HEK293T (cell line): ENCODE data around the gene PXDC1.

Experiments
- CTCF ChIA-PET: fragments of 350-600 bp; formaldehyde crosslinking; extraction: SDS; loops from one replicate; lab custom pipeline; 2021; ENCODE audit warnings: antibody characterized with exemption, inconsistent platforms; lab: Yijun Ruan, JAX
- POLR2A ChIA-PET: fragments of 350-600 bp; formaldehyde crosslinking; extraction: SDS; loops from one replicate; lab custom pipeline; 2020; ENCODE audit warnings: antibody characterized with exemption, inconsistent platforms; lab: Yijun Ruan, JAX
- DNase-seq: peaks from one replicate; pipeline ENCODE4 v3.0.0; 2012; ENCODE audit warnings: mixed read lengths; ENCODE audit errors: extremely low spot score
- ARNT ChIP-seq: fragments of 450-650 bp; IDR thresholded peaks from 2 replicates; pipeline ENCODE4 v1.6.1; 2017; ENCODE audit warnings: mild to moderate bottlenecking
- BHLHE40 ChIP-seq: fragments of 450-650 bp; IDR thresholded peaks from 2 replicates; pipeline ENCODE4 v1.6.1; 2016; ENCODE audit warnings: mild to moderate bottlenecking, moderate library complexity, borderline replicate concordance
- CTBP1 ChIP-seq: fragments of 450-650 bp; IDR thresholded peaks from 2 replicates; pipeline ENCODE4 v1.6.1; 2016; ENCODE audit warnings: borderline replicate concordance
- ELF4 ChIP-seq: fragments of 450-650 bp; IDR thresholded peaks from 2 replicates; pipeline ENCODE4 v1.6.1; 2017; ENCODE audit warnings: antibody characterized with exemption
- FOXA1 ChIP-seq: fragments of 450-650 bp; IDR thresholded peaks from 2 replicates; pipeline ENCODE4 v1.6.1; 2016; ENCODE audit warnings: mild to moderate bottlenecking
- FOXK2 ChIP-seq: fragments of 450-650 bp; IDR thresholded peaks from 2 replicates; pipeline ENCODE4 v1.6.1; 2016; ENCODE audit warnings: mild to moderate bottlenecking
- FOXM1 ChIP-seq: fragments of 450-650 bp; IDR thresholded peaks from 2 replicates; pipeline ENCODE4 v1.6.1; 2017; ENCODE audit warnings: mild to moderate bottlenecking, borderline replicate concordance
- HDGF ChIP-seq: fragments of 450-650 bp; IDR thresholded peaks from 2 replicates; pipeline ENCODE4 v1.6.1; 2017; ENCODE audit warnings: antibody characterized with exemption, borderline replicate concordance
- L3MBTL2 ChIP-seq: fragments of 450-650 bp; conservative IDR thresholded peaks from 2 replicates; pipeline ENCODE4 v1.6.1; 2016; ENCODE audit warnings: mild to moderate bottlenecking
- LEF1 ChIP-seq: fragments of 450-650 bp; IDR thresholded peaks from 2 replicates; pipeline ENCODE4 v1.6.1; 2017; ENCODE audit warnings: mild to moderate bottlenecking, borderline replicate concordance
- NFRKB ChIP-seq: fragments of 450-650 bp; IDR thresholded peaks from 2 replicates; pipeline ENCODE4 v1.6.1; 2016; ENCODE audit warnings: mild to moderate bottlenecking, moderate library complexity
- SP1 ChIP-seq: fragments of 450-650 bp; IDR thresholded peaks from 2 replicates; pipeline ENCODE4 v1.6.1; 2017
- SUZ12 ChIP-seq: fragments of 450-650 bp; IDR thresholded peaks from 2 replicates; pipeline ENCODE4 v1.6.1; 2016; ENCODE audit warnings: mild to moderate bottlenecking
- TARDBP ChIP-seq: fragments of 450-650 bp; IDR thresholded peaks from 2 replicates; pipeline ENCODE4 v1.6.1; 2016
- ZNF384 ChIP-seq: fragments of 450-650 bp; IDR thresholded peaks from 2 replicates; pipeline ENCODE4 v1.6.1; 2016
- TF ChIP-seq, protein P1 (sequence below): fragments of 450-650 bp; IDR thresholded peaks from 2 replicates; pipeline ENCODE4 v1.6.1; 2016

Gene PXDC1, protein sequence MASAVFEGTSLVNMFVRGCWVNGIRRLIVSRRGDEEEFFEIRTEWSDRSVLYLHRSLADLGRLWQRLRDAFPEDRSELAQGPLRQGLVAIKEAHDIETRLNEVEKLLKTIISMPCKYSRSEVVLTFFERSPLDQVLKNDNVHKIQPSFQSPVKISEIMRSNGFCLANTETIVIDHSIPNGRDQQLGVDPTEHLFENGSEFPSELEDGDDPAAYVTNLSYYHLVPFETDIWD

DNA sequence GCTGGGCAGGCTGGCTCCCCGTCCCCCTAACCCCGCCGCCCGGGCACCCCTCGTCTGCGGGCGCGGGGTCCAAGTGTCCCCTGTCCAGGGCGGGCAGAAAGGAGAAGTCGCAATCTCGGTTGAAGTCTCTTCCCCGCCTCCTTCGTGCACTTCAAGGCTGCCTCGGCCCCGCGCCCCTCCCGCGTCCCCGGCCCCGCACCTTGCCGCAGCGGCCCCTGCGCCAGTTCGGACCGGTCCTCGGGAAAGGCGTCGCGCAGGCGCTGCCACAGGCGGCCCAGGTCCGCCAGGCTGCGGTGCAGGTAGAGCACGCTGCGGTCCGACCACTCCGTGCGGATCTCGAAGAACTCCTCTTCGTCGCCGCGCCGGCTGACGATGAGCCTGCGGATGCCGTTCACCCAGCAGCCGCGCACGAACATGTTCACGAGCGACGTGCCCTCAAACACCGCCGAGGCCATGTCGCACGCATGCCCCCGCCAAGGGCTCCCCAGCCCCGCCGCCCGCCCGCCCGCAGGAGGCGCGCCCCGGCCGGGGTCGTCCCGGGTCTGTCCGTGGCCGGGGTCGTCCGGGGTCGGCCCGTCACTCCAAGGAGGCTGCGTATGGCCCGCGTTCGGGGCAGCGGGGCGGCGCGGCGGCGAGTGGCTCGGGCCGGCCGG lies at the start of gene PXDC1:
TSS of gene PXDC1 (minus strand) at position 637 of the 653 bp plus-strand sequence. CDS start at position 455, 182 bp downstream.
- ChIA-PET POLR2A (interaction anchor here (2.3 kb wide), 1 partner anchor 270 kb away, joined by 14 read pairs; a partner anchor contains a TSS), CTCF (no interaction called here)
- DNase-seq, result peak; percentile 30
- TF ChIP-seq L3MBTL2 (peak; percentile 82), NFRKB (no peak)

DNA sequence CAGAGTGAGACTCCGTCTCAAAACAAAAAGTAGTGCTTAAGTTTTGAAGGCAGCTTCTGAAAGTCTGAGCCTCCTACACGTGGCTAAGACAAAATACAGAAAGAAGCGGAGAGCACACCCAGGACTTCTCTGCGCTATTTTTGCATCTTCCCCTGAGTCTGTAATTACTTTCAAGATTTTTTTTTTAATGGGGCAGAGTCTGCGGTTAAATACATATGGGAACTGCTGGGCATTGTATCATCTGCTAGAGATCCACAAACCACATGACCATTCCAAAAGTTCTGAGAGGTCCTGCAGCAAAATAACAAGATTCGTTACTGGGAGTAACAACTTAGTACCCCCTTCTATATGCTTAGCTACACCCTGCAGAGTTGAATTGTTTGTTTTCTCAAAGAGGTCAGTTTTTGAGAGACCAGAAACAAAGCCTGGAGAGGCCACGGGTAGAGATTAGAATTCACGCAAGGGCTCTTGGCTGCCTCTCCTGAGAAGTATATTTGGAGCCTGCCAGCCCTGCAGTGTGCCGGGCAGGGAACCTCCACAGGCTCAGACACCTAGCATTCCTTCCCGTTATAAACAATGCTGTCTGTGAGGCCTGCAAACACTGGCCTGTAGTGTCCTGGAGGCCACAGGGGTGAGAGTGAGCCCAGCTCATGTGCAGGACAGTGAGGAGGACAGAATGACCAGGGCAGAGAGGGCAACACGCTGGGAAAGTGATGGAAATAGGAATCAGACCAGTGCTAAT lies 49.5 kb upstream of the PXDC1 start:
- POLR2A ChIA-PET, result no interaction called here
- CTCF ChIA-PET, result interaction anchor here (1.0 kb wide), 1 partner anchor 10 kb away, joined by 3 read pairs; no protein-coding TSS in a partner anchor
- no peak for DNase-seq
- no peak for TF ChIP-seq FOXM1
- TF ChIP-seq L3MBTL2, result no peak
- TF ChIP-seq TARDBP, result no peak
- TF ChIP-seq ZNF384, result no peak
- TF ChIP-seq ELF4, result no peak
- TF ChIP-seq SP1, result no peak
- TF ChIP-seq FOXK2, result no peak
- TF ChIP-seq HDGF, result no peak
- TF ChIP-seq ARNT, result no peak
- TF ChIP-seq, protein P1, sequence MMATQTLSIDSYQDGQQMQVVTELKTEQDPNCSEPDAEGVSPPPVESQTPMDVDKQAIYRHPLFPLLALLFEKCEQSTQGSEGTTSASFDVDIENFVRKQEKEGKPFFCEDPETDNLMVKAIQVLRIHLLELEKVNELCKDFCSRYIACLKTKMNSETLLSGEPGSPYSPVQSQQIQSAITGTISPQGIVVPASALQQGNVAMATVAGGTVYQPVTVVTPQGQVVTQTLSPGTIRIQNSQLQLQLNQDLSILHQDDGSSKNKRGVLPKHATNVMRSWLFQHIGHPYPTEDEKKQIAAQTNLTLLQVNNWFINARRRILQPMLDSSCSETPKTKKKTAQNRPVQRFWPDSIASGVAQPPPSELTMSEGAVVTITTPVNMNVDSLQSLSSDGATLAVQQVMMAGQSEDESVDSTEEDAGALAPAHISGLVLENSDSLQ, result no peak
- TF ChIP-seq CTBP1, result no peak
- no peak for TF ChIP-seq FOXA1
- no peak for TF ChIP-seq NFRKB
- no peak for TF ChIP-seq SUZ12
- no peak for TF ChIP-seq BHLHE40

DNA sequence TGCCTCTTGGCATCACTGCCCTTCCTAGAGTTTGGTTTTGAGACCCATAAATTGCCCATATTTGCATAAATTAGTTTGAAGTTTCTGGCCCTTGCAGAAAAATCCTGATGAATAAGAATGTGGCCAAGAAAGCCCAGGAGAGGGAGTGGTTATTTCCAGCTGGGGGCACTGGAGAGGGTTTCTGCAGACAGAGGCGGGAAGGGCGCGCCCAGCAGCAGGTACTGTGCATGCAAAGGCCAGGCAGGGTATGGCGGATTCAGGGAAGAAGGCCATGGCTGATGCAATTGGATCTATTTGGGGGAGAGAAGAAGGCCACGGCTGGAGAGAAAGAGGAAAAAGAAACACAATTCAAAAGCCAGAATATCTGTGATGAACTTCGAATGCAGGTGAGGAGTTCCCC lies 48.2 kb upstream of the PXDC1 start:
- POLR2A ChIA-PET, result no interaction called here
- DNase-seq, result no peak
- TF ChIP-seq L3MBTL2, result no peak
- TF ChIP-seq, protein P1, result no peak
- no peak for TF ChIP-seq FOXA1
- no peak for TF ChIP-seq NFRKB
- TF ChIP-seq LEF1, result no peak
- no peak for TF ChIP-seq SUZ12
- TF ChIP-seq ELF4, result no peak
- no peak for TF ChIP-seq BHLHE40
- TF ChIP-seq ARNT, result no peak
- TF ChIP-seq FOXM1, result no peak
- CTCF ChIA-PET, result interaction anchor here (1.0 kb wide), 1 partner anchor 133 kb away, joined by 3 read pairs; no protein-coding TSS in a partner anchor

DNA sequence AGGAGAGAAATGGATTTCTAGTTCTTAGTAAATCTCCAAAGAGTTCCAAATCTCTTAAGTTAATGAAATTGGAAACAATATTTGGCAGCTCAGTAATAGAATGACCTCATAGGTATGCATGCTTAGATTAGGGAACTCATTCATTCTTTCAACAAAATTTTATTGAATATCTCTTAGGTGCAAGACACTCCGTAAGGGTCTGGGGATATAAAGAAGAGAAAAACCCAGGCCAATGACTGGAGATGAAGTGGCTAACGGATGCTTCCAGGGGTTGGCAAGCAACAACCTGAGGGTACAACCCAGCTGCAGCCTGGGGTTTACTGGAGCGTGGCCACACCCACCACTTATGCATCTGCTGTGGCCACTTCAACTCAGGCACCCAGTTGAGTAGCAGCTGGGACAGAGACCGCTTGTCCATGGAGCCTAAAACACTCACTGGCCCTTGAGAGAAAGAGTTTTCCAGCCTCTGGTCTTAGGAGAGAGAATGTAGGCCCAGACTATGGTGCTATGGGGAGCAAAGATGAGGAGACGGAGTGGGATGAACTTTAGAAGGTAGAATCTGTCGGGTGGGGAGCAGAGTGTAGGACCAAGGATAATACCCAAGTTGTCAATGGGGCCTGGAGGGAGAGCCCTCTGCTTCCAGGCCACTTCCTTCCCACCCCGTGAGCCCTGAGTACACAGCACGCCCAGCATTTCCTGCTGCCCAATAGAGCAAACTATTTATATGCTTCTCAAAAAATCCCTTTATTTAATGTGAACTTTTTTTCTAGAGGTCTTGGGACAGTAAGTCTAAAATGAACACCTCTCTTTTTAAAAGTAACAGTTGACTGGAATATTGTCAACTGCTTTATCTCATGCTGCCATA lies 46.8 kb upstream of the PXDC1 start:
- ChIA-PET POLR2A (no interaction called here), CTCF (no interaction called here)
- TF ChIP-seq L3MBTL2 (no peak), ZNF384 (no peak), ARNT (no peak)
- no peak for DNase-seq

DNA sequence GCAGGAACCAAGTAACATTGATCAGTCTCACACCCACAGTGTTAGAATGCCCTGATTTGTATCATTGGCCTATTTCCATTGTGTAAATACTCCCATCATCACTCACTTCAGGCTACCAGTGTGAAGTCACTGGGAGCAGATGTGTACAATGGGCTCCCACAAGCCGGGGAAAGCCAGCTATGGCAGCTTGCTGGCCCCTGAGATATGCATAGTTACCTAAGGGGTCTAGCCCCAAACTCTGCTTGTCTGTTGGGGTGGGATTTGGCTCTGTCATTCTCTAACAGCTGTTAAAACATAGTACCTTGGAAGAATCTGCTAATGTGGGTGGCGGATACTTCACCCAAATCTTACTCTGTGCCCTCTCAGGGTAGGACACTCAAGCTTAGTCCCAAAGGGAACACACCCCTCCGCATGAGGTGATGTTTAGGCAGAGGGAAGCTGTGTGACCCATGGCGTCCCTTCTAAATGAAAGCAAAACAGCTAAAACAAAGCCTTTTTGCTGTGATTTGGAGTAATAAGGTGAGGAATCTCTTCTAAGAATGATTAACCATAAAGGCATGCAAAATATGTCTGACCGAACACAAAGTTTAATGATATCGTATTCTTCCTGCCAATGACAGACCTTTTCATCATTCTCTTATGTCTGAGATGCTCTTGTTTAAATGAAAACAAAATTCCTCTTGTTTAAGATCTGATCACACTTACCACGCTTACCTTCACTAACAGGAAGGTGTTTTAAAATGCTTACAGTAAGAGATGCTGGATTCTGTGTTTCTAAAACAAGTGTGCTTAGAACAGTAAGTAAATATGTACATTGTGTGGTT lies 45.9 kb upstream of the PXDC1 start:
- CTCF ChIA-PET, result interaction anchor here (0.5 to 0.7 kb wide), 3 partner anchors 43 to 343 kb away, joined by 3 to 6 read pairs (median 3); partner anchors contain the start of gene FAM50B
- no peak for TF ChIP-seq SUZ12
- no peak for TF ChIP-seq HDGF
- TF ChIP-seq SP1, result no peak
- no peak for TF ChIP-seq BHLHE40
- no peak for TF ChIP-seq LEF1
- TF ChIP-seq NFRKB, result no peak
- TF ChIP-seq TARDBP, result no peak
- no peak for TF ChIP-seq FOXM1
- no peak for TF ChIP-seq ZNF384
- no peak for TF ChIP-seq FOXK2
- no peak for TF ChIP-seq CTBP1
- no peak for TF ChIP-seq FOXA1
- TF ChIP-seq, protein P1, result no peak
- no peak for TF ChIP-seq ELF4
- no peak for TF ChIP-seq L3MBTL2

More for the DNA sequence above, 45.9 kb upstream of the PXDC1 start:
- DNase-seq, result no peak
- POLR2A ChIA-PET, result no interaction called here
